ENCODE results near the gene ID1. TPM values are rescaled to one million over a fixed set of nuclear protein-coding genes. Genes with fewer than 3 reads are reported as not detected.
"Not testable (repeated sequence)": the region's sequence is repeated elsewhere in the genome, so short reads cannot be mapped to it uniquely, and the experiment has no call there.

The ID1 gene
- total RNA-seq, 2 experiments from 2014 or later, result 0.85 to 1.4 TPM

GRCh38 chr20:31568773-31569162, 36.3 kb upstream of the ID1 start:
- POLR2A ChIA-PET, result no interaction called here

GRCh38 chr20:31569163-31570020, 35.7 kb upstream of the ID1 start:
- ChIA-PET POLR2A (no interaction called here), CTCF (interaction anchor here (0.6 to 5.9 kb wide), 9 partner anchors 10 to 154 kb away, joined by 3 to 115 read pairs (median 7); partner anchors contain the start of gene ID1)
- Mint-ChIP-seq H3K36me3 (ENCODE audit: low read depth) (peaks cover 21% of the 10 kb centered on the region), H3K4me3 (no peak overlapping the region), H3K27ac (no peak overlapping the region), H3K27me3 (no peaks in the 10 kb centered on the region), H3K9me3 (no peaks in the 10 kb centered on the region), H3K4me1 (peaks cover 40% of the 10 kb centered on the region)
- DNase-seq, result peak; percentile 61

More at GRCh38 chr20:31568773-31569162, 36.3 kb upstream of the ID1 start:
- CTCF ChIA-PET, result interaction anchor here (0.8 to 5.9 kb wide), 8 partner anchors 8 to 92 kb away, joined by 3 to 115 read pairs (median 10); partner anchors contain the start of gene ID1
- H3K4me3 Mint-ChIP-seq, result no peak overlapping the region
- H3K4me1 Mint-ChIP-seq, result peaks cover 35% of the 10 kb centered on the region
- no peak for DNase-seq
- H3K9me3 Mint-ChIP-seq, result no peaks in the 10 kb centered on the region
- peaks cover 24% of the 10 kb centered on the region for H3K36me3 Mint-ChIP-seq (ENCODE audit: low read depth)
- H3K27me3 Mint-ChIP-seq, result no peaks in the 10 kb centered on the region
- H3K27ac Mint-ChIP-seq, result no peak overlapping the region

DNA sequence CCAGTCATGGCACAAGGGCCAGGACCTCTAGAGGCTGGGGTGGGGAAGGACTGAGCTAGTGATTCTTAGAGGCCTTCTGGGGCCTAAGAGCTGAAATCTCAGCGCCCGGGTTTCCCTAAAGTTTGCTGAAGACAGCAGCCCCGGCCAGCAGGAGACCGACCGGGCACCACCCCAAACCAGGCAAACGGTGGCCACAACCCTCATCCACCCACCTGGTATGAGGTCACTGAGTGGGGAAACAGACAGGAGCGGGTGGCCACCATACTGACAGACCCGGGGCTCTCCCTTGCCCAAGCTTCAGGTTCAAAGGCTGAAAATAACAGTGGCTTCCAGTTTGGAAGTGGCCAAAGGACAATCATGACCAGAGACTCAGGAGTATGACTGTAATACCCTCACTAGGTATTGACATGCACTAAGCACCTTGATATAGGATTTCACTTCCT, 35.0 kb upstream of the ID1 start:
- ChIA-PET CTCF (interaction anchor here (0.6 to 5.9 kb wide), 8 partner anchors 10 to 154 kb away, joined by 3 to 115 read pairs (median 6); no protein-coding TSS in a partner anchor), POLR2A (no interaction called here)
- Mint-ChIP-seq H3K36me3 (ENCODE audit: low read depth) (peaks cover 18% of the 10 kb centered on the region), H3K4me1 (peaks cover 40% of the 10 kb centered on the region), H3K27ac (no peak overlapping the region), H3K4me3 (no peak overlapping the region), H3K27me3 (no peaks in the 10 kb centered on the region), H3K9me3 (no peaks in the 10 kb centered on the region)
- no peak for DNase-seq

DNA sequence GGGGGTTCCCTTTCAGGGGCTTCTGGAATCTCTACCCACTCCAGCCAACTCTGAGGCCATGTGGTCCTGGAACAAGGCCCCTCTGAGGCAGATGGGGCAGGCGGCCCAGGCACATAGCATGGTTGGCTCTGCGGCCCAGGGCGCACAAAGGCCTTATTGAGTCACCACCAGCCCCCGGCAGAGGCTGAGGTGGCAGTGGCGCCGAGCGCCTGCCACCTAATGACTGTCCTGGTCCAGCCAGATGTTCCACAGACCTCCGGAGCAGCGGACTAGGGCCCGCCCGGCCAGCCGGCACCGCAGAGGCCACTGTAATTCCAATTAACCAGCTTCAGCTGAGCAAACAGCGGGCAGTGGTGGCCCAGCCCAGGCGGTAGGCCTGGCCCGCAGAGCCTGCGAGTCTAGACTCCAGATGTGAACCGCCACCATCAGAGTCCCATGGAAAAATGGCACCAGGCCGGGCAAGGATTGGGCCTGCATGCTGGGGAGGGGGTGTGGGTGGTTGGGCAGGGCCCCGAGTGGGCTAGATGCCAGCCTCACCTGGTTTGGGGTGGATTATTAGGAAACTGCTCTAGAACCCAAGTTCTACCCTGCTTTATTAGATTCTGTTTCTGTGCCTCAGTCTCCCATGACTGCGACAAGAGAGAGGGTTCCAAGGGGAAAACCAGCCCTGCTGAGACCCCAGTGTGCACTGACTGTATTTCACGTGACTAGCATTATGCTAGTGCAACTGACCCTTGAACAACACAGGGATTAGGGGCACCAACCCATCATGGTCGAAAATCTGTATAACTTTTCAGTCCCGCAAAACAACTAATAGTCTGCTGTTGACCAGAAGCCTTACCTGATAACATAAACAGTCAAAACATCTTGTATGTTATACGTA, 34.1 kb upstream of the ID1 start:
- CTCF ChIA-PET, result interaction anchor here (1.1 to 5.9 kb wide), 4 partner anchors 8 to 41 kb away, joined by 3 to 115 read pairs (median 40); no protein-coding TSS in a partner anchor
- H3K36me3 Mint-ChIP-seq (ENCODE audit: low read depth), result peaks cover 12% of the 10 kb centered on the region

DNA sequence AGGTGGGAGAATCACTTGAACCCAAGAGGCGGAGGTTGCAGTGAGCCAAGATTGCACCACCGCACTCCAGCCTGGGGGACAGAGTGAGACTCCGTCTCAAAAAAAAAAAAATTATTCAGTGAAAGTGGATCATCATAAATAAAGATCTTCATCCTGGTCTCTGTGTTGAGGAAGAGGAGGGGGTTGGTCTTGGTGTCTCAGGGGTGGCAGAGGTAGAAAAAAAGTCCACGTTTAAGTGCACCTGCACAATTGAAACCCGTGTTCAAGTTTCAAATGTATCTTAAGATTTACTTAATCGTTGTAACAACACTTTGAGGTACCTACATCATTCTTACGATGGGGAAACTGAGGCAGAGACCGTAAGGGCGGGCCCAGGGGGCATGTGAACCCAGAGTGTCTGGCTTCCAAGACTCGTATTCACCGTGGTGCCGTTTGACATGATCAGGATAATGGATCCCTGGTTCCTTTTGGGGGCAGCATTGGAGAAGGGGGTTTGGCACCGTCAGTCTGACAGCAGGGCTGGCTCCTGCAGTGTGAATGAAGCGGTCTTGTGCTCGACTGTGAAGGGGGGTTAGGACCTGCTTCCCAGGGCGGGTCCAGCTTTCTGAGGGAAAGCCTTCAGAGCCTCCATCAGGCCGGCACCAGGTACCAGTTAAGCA, 32.9 kb upstream of the ID1 start:
- Mint-ChIP-seq H3K27ac (peak overlapping the region; percentile 91), H3K27me3 (no peaks in the 10 kb centered on the region), H3K4me3 (peak overlapping the region; percentile 86), H3K4me1 (peaks cover 28% of the 10 kb centered on the region), H3K36me3 (ENCODE audit: low read depth) (peaks cover 12% of the 10 kb centered on the region), H3K9me3 (no peaks in the 10 kb centered on the region)
- no peak for DNase-seq
- POLR2A ChIA-PET, result interaction anchor here (1.2 to 1.8 kb wide), 3 partner anchors 32 to 40 kb away, joined by 7 to 9 read pairs (median 8); partner anchors contain the start of gene ID1
- CTCF ChIA-PET, result interaction anchor here (1.1 to 5.3 kb wide), 5 partner anchors 9 to 40 kb away, joined by 3 to 64 read pairs (median 13); partner anchors contain the start of gene ID1

More for the DNA sequence above, 34.1 kb upstream of the ID1 start:
- H3K27me3 Mint-ChIP-seq, result no peaks in the 10 kb centered on the region
- peak overlapping the region; percentile 11 for H3K27ac Mint-ChIP-seq
- no peak for DNase-seq
- POLR2A ChIA-PET, result no interaction called here
- H3K4me1 Mint-ChIP-seq, result peaks cover 36% of the 10 kb centered on the region
- H3K9me3 Mint-ChIP-seq, result no peaks in the 10 kb centered on the region
- H3K4me3 Mint-ChIP-seq, result peak overlapping the region; percentile 86

GRCh38 chr20:31572701-31573554, 32.2 kb upstream of the ID1 start:
- peaks cover 27% of the 10 kb centered on the region for H3K4me1 Mint-ChIP-seq
- CTCF ChIA-PET, result interaction anchor here (0.5 to 5.3 kb wide), 12 partner anchors 10 to 151 kb away, joined by 3 to 64 read pairs (median 4); partner anchors contain the start of gene ID1
- no peaks in the 10 kb centered on the region for H3K9me3 Mint-ChIP-seq
- peak overlapping the region; percentile 86 for H3K4me3 Mint-ChIP-seq
- peak; percentile 88 for DNase-seq
- peak overlapping the region; percentile 91 for H3K27ac Mint-ChIP-seq
- H3K27me3 Mint-ChIP-seq, result no peaks in the 10 kb centered on the region
- POLR2A ChIA-PET, result interaction anchor here (0.6 to 1.8 kb wide), 4 partner anchors 31 to 316 kb away, joined by 5 to 9 read pairs (median 8); partner anchors contain the start of gene ID1
- peaks cover 10% of the 10 kb centered on the region for H3K36me3 Mint-ChIP-seq (ENCODE audit: low read depth)

- ChIA-PET POLR2A (interaction anchor here (0.6 to 1.8 kb wide), 4 partner anchors 30 to 315 kb away, joined by 5 to 9 read pairs (median 8); partner anchors contain the start of gene ID1), CTCF (interaction anchor here (0.6 to 5.3 kb wide), 10 partner anchors 11 to 144 kb away, joined by 3 to 64 read pairs (median 4); partner anchors contain the start of gene ID1)
- Mint-ChIP-seq H3K36me3 (ENCODE audit: low read depth) (peaks cover 9% of the 10 kb centered on the region), H3K27ac (peak overlapping the region; percentile 70), H3K4me1 (peaks cover 27% of the 10 kb centered on the region), H3K9me3 (no peaks in the 10 kb centered on the region), H3K27me3 (no peaks in the 10 kb centered on the region), H3K4me3 (peak overlapping the region; percentile 86)
- DNase-seq, result no peak
Measured at GRCh38 chr20:31573555-31574321, 31.4 kb upstream of the ID1 start.

GRCh38 chr20:31574986-31575385, 30.1 kb upstream of the ID1 start:
- H3K27me3 Mint-ChIP-seq; H3K27ac Mint-ChIP-seq; H3K4me3 Mint-ChIP-seq; H3K9me3 Mint-ChIP-seq; DNase-seq; POLR2A ChIA-PET; H3K36me3 Mint-ChIP-seq (ENCODE audit: low read depth): not testable (repeated sequence)
- CTCF ChIA-PET, result interaction anchor here (1.3 to 5.3 kb wide), 3 partner anchors 12 to 37 kb away, joined by 3 to 64 read pairs (median 14); no protein-coding TSS in a partner anchor
- H3K4me1 Mint-ChIP-seq, result peaks cover 27% of the 10 kb centered on the region

GRCh38 chr20:31576751-31577150, 28.3 kb upstream of the ID1 start:
- Mint-ChIP-seq H3K4me3 (no peak overlapping the region), H3K4me1 (peaks cover 27% of the 10 kb centered on the region), H3K36me3 (ENCODE audit: low read depth) (no peaks in the 10 kb centered on the region), H3K27ac (no peak overlapping the region), H3K27me3 (no peaks in the 10 kb centered on the region), H3K9me3 (no peaks in the 10 kb centered on the region)
- CTCF ChIA-PET, result interaction anchor here (0.6 to 4.3 kb wide), 4 partner anchors 14 to 92 kb away, joined by 3 to 26 read pairs (median 7); no protein-coding TSS in a partner anchor
- no peak for DNase-seq
- POLR2A ChIA-PET, result no interaction called here

GRCh38 chr20:31577194-31577593, 27.9 kb upstream of the ID1 start:
- Mint-ChIP-seq H3K36me3 (ENCODE audit: low read depth) (no peaks in the 10 kb centered on the region), H3K4me3 (no peak overlapping the region), H3K27me3 (no peaks in the 10 kb centered on the region), H3K4me1 (peaks cover 24% of the 10 kb centered on the region), H3K27ac (no peak overlapping the region), H3K9me3 (no peaks in the 10 kb centered on the region)
- POLR2A ChIA-PET, result no interaction called here
- CTCF ChIA-PET, result interaction anchor here (0.6 to 4.3 kb wide), 4 partner anchors 15 to 40 kb away, joined by 3 to 26 read pairs (median 7); no protein-coding TSS in a partner anchor
- no peak for DNase-seq
